ENCODE data around the gene GNAZ.
A peak's percentile ranks its signal among the peaks of the same experiment; 100 is the strongest.

GNAZ gene

DNA sequence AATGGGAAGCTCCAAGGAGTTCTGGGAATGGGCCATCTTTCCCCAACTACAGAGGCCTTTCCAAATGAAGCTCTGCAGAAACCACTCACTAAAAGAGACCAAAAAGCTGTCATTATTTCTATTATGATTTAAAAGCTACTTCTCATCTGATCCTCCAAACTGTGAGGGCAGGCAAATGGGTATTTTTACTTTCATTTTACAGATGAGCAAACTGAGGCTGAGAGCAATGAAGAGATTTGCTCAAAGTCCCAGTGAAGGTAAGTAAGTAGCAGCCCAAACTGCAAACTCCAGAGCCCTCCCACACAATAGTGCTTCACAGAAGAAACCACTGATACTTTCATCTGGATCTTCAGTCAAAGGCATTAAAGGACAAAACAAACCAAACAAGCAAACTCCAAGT, 70.1 kb downstream of the GNAZ start:
- no peak for DNase-seq

DNA sequence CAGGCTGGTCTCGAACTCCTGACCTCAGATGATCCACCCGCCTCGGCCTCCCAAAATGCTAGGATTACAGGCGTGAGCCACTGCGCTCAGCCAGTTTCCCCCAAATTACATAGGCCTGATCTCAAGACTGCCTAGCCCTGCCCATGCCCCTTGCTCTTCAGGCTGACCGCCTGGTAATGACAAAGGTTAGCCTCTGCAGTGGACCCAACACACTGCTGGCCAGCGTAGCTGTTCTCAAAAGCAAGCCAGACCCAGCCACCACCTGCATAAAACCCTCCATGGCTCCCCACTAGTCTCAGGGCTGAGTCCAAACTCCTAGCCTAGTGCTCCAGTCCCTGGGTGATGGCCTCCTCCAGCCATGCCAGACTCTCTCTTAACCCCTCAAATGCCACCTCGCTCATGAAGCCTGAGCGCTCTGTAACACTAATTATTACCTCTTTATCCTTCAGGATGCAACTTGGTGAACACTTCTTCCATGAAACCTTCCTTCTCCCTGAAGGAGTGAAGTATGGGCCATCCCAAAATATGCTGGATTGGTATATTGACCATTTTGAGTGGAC, 72.3 kb downstream of the GNAZ start:
- DNase-seq, result no peak

DNA sequence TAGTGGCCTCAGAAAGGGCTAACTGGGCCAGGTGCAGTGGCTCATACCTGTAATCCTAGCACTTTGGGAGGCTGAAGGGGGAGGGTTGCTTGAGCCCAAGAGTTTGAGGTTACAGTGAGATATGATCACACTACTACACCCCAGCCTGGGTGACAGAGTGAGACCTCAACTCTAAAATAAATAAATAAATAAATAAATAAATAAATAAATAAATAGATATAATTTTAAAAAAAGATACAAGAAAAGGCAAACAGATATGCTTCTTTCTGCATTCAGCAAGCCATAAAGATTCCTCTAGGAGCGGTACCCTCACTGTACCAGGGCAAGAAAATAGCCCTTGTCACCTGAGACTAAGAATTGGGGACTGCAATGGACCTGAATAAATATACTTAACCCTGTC, 72.8 kb downstream of the GNAZ start:
- DNase-seq, result no peak

DNA sequence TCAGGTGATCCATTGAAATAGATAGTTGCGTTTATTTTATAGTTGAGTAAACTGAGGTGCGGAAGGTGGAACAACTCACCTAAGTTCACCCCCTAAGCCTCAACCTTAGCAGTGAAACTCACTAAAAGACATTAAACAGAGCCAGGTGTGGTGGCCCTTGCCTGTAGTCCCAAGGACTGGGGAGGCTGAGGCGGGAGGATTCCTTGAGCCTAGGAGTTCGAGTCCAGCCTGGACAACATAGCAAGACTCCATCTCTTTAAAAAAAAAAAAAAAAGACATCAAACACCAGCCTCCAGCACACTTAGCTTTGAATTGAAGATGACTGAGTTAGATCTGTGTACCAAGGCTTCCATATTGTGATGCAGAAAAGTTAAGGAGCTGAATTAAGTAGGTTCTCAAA, 74.1 kb downstream of the GNAZ start:
- no peak for DNase-seq

DNA sequence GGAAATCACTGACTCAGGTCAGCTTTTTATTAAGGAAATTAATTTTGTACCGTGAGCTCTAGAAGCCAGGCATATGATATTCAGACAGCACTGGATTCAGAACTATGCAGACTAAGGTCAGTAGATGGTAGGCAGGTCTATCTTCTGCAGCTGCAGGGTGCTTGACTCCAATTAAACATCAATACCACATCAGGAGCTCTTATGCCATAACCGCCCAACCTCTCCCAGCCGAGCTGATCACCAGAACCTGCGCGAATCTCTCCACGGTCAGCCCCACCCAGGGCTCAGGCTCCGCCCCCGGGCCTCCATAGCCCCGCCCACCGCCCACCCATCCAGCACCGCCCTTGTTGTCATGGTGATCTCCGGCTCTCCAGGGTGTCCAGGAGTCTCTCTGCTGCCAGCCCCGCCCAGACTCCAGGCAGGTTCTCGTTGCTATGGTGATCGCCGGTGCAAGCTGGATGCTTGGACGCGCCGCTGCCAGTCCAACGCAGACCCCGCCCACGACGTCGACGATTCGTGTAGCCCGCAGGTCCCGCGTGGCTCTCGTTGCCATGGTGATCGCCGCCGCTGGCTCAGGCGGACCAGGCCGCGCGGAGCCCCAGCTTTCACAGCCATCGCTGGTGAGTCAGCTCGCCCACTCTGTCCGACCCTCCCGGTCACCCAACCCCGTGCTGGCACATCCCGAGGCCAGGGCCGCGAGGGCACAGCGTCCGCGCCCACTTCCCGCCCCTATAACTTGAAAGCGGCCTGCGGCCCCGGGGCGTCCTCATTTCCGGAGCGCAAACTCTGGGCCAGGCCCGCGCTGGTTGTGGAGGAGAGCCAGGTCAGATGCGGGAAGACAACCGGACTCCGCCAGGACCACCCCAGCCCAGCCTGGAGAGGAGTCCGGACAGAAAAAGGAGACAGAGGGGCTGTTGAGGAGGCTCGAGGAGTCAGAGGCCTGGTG, 74.9 kb downstream of the GNAZ start, which contains the start of gene RAB36:
Gene RAB36, plus strand, starts transcription at position 546 of the 946 bp plus-strand sequence. CDS start 1,140 bp downstream, outside the sequence.
- DNase-seq, result peak; percentile 96 to 98

DNA sequence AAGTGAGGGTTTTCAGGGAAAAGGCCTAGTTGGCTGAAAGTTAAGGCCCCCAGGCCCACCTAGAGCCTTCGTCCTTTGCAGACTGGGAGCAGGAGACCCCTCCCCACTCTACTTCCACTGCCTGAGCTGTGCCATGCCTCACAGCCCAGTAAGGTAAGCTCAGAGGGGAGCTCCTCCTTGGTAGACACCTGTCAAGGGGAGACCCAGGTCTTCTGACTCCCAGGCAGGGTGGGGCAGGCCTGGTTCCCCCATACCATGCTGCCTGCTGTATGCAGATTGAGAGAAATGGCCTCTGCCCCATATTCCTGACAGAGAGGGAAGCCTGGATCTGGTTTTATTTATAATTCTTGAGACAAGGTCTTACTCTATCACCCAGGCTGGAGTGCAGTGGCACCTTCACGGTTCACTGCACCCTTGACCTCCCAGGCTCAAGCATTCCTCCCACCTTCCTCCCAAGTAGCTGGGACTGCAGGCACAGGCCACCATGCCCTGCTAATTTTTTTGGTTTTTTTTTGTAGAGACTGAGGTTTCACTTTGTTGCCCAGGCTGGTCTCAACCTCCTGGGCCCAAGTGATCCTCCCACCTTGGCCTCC, 75.7 kb downstream of the GNAZ start:
- DNase-seq, result no peak

DNA sequence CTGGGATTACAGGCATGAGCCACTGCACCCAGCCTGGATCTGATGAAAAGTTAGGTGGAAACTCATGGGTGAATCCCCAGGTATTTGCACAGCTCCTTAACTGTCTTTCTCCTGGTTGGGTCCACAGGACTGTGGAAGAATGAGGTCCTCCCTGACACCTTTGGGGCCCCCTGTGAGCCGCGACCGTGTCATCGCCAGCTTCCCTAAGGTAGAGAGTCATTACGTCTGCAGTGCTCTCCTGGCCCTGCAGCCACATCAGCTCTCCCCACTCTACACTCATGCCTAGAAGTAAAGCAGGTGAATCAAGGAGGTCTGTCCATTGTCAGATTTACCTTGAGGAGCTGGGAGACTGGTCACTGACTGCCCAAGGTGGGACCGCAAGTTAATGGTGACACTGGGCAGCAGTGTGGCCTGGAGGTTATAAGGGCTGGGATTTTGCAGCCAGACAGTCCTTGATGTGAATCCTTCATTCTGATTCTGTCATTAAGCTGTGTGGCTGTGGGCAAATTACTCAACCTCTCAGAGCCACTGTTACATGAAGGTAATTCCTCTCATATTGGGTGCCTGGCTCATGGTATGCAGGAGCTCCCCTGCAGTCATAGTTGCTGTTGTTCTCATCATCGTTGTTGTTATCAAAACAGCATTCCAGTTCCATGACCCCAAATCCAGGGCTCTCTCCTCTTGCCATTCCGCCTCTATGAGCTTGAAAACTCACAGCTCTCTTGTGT, 76.3 kb downstream of the GNAZ start:
- DNase-seq, result no peak

DNA sequence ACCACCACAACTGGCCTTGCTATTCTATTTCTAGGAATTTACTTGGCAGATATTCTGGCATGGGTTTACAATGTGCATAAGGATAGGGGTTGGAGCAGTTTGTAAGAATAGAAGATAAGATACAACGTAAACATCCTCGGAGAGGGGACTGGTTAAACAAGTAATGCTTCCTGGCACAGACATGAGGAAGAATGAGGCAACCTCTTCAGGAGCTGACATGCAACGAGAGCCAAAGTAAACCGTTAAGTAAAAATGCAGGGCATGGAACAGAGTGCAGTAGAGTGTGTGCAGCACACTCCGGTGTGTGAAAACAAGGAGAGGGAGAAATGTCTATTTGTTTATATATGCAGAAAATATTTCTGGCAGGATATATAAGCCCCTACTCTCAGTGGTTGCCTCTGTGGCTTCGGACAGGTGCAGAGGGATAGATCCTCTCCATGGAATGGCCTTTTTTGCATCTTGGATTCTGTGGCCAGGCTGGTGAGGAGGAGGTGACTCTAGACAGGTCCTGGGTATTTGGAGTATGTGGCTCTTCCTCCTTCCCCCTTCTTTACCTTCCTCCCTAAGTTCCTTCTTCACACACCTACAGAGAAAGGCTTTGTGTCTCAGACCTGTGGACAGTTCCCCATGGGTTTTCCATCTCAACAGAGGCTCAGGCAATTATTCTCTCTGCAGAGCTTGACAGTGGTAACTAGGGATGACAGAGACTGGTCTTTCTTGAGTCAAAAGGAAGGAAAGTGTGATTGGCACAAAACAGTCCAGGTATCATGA, 77.5 kb downstream of the GNAZ start:
- DNase-seq, result no peak

DNA sequence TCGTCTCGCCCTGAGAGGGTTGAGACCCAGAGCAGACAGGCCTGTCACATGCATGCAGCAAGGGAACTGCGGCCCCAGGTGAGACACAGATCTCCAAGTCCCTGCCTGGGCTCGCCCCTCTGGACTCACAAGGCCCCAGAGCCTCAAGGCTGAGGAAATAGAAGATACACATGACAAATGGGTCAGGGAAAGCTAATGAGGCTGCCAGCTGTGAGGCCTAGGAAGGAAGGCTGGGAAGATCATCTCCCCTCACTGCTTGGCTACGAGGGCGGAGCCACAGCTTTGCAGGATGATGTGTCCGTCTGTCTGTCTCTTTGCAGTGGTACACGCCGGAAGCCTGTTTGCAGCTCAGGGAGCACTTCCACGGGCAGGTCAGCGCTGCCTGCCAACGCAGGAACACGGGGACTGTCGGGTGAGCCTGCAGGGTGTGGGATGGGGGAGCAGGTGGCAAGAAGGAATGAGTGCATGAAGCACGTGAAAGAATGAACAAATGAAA, 79.5 kb downstream of the GNAZ start:
- DNase-seq, result no peak

DNA sequence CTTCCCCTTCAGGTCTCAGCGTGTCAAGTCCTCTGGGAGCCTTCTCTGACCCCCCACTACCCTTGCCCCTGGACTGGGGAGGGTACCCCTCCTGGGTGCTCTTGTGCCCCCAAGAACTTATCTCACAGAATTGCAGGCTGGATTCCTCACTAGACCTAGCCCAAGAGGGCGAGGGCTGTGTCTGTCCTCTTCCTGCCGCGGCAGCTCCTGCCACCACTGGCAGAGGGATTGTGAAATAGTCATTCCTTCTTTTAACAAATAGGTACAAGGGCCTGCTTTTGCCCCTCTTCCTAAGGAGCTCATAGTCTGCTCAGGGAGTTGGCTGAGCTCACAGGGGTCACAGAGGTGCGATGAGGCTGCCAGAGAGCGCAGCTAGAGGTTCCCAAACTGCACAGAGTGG, 80.4 kb downstream of the GNAZ start:
- DNase-seq, result no peak

DNA sequence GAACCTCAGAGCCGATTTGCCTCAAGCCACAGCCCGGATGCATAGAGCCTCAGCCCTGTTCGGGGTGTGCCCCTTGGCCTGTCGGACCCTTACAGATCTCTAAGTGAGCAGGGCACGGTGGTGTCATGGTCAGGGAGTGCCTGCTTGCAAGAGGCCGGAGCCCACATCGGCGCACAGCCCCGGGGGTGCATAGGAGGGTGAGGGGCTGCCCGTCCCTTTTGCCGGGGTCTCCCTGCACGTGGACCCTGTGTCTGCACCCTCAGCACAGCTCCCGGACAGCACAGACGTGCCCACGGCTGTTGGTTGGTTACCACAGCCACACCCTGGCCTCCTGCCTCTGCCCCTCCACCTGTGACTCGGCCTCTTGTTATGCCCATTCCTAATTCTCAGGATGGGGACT, 81.5 kb downstream of the GNAZ start:
- DNase-seq, result no peak

DNA sequence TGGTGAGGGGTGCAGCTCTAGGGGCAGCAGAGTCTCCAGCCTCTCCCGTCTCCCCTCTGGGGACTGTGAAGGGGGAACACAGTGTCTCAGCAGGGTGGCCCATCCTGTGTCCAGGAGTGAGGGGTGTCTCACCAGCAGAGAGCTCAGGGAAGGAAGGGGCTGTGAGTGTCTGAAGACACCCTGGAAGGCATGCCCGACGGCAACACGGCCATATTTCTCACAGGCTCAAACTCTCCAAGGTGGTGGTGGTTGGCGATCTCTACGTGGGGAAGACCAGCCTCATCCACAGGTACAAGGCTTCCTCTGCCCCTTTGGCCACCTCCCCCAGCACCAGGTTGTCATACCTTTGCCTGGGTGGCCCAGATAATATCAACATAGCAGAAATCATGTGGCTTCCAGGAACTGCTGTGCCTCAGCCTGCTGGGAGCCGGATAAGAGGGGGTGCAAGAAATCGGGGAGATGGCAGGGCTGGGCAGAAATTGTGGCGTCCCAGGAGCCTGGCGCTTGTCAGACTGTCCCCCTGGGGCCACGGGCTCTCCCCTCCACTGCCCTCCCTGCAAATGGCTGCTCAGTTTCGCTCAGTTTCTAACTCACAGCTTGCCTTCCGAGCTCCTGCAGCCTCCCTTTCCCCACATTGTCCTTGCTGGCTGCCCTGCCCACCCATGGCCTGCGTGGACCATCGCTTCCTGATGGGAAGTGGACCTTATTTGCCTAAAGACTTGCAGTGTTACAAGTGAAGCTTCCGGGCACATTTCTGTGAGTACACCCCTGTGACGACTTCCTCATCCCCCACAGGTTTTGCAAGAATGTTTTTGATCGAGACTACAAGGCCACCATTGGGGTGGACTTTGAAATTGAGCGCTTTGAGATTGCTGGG, 82.2 kb downstream of the GNAZ start:
- DNase-seq, result no peak

DNA sequence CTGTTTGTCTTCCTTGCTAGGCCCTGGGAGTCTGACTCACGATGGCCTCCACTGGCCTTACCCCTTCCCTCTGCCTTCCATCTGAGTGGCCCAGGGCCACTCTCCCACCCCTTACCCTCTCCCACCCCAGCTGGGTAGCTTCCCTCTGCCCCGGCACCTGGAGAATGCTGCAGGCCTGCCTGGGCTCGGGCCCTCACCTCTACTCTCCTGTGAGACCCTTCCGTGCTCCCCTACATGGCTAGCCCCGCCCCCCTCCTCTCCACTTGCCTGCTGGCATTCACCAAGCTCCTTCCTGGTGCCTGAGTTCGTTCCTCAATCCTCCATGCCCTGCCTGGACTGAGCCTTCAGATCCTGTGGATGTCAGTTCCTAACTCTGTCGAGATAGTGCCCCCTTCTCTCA, 83.7 kb downstream of the GNAZ start:
- DNase-seq, result no peak

DNA sequence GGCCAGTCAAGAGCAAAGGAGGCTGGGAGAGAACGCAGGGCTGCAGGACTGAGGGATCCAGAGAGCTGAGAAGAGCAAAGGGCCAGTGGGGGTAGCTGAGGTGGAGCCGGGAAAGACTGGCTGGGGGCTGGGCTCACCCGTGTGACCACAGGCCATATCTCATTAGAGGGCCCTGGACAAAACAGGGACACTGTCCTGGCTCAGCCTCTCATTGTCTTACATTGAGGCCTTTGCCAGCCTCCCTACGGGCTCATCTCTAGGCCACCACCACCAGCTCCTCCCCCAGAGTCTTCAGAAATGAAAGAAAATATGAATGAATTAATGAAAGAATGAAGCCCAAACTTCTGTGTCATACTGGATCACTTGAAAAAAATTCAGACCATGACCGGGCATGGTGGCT, 84.1 kb downstream of the GNAZ start:
- DNase-seq, result no peak

DNA sequence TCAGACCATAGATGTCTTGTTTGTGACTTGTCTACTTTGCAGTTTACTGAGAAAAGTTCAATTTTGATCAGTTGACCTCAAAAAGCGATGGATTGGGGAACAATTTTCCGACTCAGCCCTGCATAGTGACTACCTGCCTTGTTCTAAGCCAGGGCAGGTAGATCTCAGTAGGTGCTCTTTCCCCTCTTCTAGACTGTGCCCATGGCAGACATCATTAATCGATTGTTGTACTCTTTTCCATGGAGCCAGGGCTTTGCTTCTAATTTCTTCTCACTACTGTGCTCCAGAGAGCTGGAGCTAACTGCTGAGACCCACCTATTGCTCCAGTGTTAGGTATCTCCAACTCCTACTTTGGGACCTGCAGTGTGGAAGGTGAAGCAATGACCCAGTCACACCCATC, 84.8 kb downstream of the GNAZ start:
- no peak for DNase-seq

DNA sequence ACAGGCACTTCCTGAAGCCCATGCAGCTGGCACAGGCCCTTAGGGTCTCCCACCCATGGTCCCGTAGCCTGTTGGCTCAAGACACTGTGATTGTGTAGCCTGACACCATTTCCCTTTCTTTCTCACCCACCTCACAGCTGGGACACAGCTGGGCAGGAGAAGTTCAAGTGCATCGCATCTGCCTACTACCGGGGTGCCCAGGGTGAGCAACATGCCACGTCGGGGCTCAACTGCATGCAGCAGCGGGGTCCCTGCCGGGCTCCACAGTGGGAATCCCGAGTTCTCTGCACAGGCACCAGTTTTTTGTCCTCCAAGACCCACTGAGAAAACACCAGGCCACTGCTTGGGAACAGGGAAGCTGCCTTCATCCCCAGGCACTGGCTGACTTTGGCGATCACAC, 85.5 kb downstream of the GNAZ start:
- no peak for DNase-seq

DNA sequence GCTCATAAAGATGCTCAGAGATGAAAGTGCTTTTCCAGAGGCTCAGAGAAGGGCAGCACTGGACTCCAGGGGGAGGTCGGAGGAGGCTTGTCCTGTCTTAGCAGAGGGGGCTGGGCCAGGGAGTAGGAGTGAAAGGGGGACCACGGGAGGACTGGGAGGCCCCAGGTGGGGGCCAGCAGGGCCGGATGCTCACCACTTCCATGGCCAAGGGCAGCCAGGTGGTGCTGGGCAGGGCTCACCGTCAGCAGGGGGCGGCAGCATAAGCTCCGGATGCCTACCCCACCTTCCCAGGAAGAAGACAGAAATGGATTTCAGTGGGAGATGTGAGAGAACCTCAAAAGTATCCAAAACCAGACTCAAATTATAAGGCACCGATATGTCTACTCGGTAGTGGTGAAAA, 86.0 kb downstream of the GNAZ start:
- DNase-seq, result no peak

DNA sequence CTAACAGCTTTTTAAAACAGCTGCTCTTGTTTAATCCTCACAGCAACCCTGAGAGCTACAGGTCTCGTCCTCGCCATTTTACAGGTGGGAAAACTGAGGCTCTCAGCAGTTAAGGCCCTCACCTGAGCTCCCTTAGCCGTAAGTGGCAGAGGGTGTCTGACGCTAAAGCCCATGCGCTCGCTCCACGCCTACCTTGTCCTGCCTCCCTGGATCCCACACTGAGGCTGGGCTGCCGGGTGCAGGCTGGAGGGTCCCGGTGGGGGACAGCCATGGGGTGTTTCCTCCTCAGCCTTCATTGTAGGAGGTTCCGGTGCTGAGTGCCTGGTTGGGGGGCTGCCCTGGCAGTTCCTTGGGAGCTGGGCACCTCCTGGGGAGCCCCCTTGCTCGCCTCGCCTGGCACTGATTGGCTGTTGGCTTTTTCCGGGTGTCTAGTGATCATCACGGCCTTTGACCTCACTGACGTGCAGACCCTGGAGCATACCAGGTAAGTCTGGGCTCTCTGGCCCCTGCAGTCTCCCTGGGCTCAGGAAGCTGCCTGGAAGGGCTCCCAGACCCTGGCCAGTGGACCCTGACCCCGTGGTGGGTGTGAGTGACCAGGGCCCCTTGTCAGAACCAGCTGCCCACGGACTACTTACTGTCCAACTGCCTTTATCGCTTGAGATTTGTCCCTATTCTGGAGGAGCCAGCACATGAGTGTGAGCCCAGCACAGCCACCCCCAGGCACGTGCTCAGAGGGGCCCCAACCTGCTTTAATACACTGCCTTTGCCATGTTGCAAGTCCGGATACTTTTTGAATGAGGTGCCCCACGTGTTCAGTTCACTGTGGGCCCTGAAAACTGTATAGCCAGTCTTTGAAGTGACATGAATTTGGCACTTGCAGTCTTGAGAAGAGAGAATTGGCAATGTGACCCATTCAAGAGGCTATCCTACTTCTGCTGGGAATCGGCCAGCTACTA, 87.5 kb downstream of the GNAZ start:
- no peak for DNase-seq

DNA sequence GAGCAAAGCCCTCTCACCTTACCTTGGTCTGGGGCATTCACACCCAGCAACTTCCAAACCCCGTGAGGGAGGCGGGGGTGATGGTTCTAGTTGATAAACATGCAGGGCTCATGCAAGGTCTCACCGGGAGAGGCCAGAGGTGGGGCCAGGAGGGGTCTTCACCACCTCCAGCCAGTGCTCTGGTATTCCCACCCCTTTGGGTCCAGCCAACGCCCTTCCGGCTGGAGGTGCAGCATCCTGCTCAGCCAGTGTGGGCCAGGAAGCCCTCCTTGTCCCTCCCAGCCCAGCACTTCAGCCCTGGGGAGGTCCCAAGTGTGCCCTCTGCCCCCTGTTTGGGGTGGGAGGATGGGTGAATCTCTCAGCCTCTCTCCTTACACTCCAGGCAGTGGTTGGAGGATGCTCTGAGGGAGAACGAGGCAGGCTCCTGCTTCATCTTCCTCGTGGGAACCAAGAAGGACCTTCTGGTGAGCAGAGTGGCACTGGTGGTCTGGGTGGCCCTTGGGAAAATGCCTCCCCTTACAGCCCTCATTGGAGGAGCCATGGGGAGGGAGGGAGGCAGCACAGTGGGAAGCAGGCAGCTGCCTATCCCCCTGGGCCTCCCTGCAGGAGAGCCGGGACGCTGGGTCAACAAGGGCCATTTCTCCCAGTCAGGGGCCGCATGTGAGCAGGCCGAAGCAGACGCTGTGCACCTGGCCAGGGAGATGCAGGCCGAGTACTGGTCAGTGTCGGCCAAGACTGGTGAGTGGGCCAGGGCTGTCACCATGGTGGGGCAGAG, 88.4 kb downstream of the GNAZ start:
- no peak for DNase-seq

DNA sequence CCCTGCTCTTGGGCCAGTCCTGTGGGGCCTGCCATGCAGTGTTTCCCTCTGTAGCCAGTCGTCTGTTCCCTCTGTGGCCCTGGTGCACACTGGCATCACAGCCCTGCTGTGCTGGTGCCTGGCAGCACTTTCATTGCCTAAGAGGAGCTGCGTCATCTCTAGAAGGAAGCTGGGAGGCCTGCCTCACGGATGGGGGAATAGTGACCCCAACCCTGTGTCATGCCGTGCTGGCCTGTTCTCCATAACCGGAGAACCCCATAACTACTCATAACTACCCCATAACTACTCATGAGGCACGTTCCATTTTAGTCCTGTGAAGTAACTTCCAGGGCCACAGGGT, 88.9 kb downstream of the GNAZ start:
- no peak for DNase-seq

Measured in NCI-H526 (cell line).